HL-60/S4 (cell line): Measurements from ENCODE around the gene PAPPA.

Experiments used
- in situ Hi-C: fragments of 300-500 bp; cut with MboI; formaldehyde crosslinking; loops from 2 replicates; pipeline ENCODE4 v1.14.3; 2022; ENCODE audit warnings: low sequenced_read_pairs

PAPPA gene

GRCh38 chr9:116175614-116176013, 22.0 kb downstream of the PAPPA start:
- in situ Hi-C loops: no loop called here

- in situ Hi-C loops: no loop called here
These were observed 25.1 kb downstream of the PAPPA start for GRCh38 chr9:116178481-116179211.

- in situ Hi-C loops: no loop called here
These were observed 26.0 kb downstream of the PAPPA start for GRCh38 chr9:116179568-116179967.

GRCh38 chr9:116181853-116182610, 28.4 kb downstream of the PAPPA start:
- in situ Hi-C loops: no loop called here

GRCh38 chr9:116182876-116183275, 29.3 kb downstream of the PAPPA start:
- in situ Hi-C loops: no loop called here

GRCh38 chr9:116187570-116188170, 34.1 kb downstream of the PAPPA start:
- in situ Hi-C loops: no loop called here

- in situ Hi-C loops: no loop called here
These were observed 36.1 kb downstream of the PAPPA start for GRCh38 chr9:116189683-116190082.

- in situ Hi-C loops: no loop called here
These were observed 37.2 kb downstream of the PAPPA start for GRCh38 chr9:116190637-116191396.

GRCh38 chr9:116191576-116192415, 38.2 kb downstream of the PAPPA start:
- in situ Hi-C loops: no loop called here

GRCh38 chr9:116193636-116194035, 40.0 kb downstream of the PAPPA start:
- in situ Hi-C loops: no loop called here

- in situ Hi-C loops: no loop called here
These were observed 43.2 kb downstream of the PAPPA start for GRCh38 chr9:116196806-116197205.

GRCh38 chr9:116198344-116198743, 44.8 kb downstream of the PAPPA start:
- in situ Hi-C loops: no loop called here

GRCh38 chr9:116202219-116202912, 48.8 kb downstream of the PAPPA start:
- in situ Hi-C loops: no loop called here

- in situ Hi-C loops: no loop called here
These were observed 50.8 kb downstream of the PAPPA start for GRCh38 chr9:116204252-116204882.

- in situ Hi-C loops: no loop called here
These were observed 54.0 kb downstream of the PAPPA start for GRCh38 chr9:116207371-116208111.

- in situ Hi-C loops: no loop called here
These were observed 55.0 kb downstream of the PAPPA start for GRCh38 chr9:116208417-116209232.

- in situ Hi-C loops: no loop called here
These were observed 56.0 kb downstream of the PAPPA start for GRCh38 chr9:116209414-116210116.
